COLO668 (cell line): ENCODE data around the gene LRRC37A3.
"Not testable (repeated sequence)": the region's sequence is repeated elsewhere in the genome, so short reads cannot be mapped to it uniquely, and the experiment has no call there.

Source experiments
- DNase-seq: peaks from one replicate; lab custom pipeline; 2025; ENCODE audit not compliant: unreplicated experiment; lab: John Stamatoyannopoulos, UW

The LRRC37A3 gene

GRCh38 chr17:64836623-64837017 is 82.7 kb downstream of the LRRC37A3 start:
- peak; percentile 3 for DNase-seq

DNA sequence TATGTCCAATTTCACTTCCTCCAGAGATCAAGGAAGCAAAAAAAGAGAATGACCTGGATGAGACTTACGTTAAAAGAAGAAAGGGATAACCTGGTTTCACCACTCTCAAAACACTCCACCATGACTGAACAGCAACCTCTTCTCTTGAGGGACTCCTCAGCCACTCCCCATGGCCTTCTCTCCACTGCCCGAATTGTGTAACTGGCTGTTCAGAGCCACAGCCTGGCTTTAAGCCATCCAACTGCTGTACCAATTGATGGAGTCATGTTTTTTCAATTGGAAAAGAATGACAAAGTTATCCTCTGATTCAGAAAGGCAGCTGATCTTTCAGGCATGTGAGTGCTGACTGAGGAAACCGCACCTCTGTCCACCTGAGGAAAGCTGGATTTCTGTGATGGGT is 85.2 kb downstream of the LRRC37A3 start:
- not testable (repeated sequence) for DNase-seq

DNA sequence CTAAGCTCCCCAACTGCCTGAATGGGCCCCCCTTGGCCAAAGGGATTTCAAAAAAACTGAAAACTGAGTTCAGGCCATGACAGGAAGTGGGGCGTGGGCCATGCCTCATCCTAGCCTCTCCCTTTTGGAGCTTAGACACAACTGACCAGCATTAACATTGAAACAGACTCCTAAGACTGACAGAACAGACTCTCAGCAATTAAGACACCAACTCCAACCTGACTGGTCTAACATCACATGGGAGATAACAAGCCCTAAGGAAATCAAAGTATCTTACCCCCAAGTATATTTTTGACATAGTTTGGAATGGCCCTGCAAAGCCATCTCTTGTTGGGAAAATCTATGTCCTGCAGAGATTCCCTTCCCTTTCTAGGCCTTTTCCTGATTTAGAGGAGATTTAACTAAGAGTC is 88.6 kb downstream of the LRRC37A3 start:
- DNase-seq, result not testable (repeated sequence)

- DNase-seq, result not testable (repeated sequence)
These were observed 89.3 kb downstream of the LRRC37A3 start for GRCh38 chr17:64829824-64830630.

GRCh38 chr17:64829068-64829467 is 90.2 kb downstream of the LRRC37A3 start:
- not testable (repeated sequence) for DNase-seq

- not testable (repeated sequence) for DNase-seq
These were observed 100.4 kb downstream of the LRRC37A3 start for GRCh38 chr17:64818904-64819303.

DNA sequence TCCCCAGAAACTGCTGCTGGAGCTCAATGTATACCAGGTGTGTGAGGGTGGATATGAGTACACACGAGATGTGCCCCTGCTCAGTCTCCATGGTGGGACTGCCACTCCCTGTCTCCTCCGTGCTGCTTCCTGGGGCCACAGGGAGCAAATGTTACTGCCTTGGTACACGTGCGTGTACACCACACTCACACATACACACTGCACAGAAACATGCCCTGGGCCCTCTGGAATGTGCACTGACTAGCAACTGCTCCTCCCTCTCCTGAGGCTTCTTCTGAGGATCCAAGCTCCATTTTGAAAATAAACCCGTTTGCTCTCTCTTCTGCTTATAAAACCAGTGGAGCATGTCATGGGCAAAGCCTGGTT is 103.5 kb downstream of the LRRC37A3 start:
- DNase-seq, result not testable (repeated sequence)

DNA sequence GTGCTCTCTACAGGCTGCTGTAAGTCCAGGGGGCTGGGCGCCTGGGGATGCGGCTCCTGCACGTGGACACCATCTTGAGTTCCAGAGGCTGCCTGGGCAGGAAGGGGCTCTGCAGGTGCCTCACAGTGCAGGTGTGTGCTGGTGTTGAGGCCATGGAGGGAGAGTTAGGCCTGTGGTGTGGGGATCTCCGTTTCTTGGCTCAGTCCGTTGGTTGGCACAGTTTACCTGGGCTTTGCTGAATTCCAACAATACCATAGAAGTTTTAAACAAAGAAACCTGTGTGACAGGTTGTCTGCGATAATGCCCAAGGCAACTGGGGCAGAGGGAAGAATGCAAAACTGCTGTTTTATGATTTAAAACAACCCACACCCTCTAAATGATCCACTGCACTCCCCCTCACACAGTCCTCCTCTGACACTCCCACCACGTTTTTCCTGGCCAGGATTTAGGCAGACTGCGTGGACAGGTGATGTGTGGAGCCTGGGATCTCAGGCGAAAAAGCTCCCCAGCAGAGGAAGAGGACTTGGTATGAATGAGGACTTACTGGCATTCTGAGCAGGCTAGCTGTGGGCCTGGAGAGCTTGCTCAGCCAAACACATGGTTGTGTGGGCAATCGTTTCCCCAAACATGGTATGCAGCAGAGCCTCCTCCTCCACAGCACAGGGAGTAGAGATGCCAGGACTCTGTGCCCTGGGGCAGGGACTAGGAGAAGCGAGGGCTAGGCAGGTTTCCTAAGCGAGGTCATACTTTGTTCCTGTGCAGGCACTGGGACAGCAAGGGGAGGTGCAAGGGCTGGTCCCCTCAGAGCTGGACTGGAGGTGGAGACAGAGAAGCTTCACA is 104.1 kb downstream of the LRRC37A3 start:
- not testable (repeated sequence) for DNase-seq

DNA sequence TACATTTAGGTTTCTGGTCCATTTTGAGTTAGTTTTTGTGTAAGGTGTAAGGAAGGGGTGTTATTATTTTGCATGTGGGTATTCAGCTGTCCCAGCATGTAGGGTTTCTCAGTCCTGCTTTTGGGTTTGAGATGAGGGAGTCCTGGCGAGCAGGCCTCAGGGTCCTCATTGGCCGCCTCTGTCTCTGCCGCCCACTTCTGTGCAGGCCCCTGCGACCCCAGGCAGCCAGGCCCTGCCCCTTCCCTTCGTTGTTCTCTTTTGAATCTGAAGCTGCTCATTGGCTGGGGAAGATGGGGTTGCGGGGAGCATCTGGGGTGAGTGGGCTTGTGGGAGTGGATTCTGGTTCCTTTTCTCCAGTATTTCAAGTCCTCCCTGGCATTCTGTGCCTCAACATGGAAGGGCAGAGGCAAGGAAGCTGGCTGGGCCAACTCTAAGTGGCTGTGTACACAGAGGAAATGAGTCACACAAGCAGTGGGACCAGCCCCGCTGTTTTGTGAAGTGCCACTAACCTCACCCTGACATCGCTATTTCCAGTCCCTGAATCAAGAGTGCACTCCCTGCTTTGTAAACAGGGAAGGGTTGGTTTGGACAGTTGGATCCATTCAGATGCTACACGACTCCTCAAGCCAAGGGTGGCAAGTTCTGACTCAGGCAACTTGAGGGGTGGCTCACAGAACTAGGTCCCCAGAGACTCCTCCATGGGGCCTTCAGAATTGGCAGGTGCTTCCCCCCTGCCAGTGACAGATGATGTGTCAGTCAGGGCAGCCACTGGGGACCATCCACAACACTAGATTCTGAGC is 110.9 kb downstream of the LRRC37A3 start:
- peak; percentile 66 for DNase-seq
